Activated T-helper 9 cell treated with anti-CD3 and anti-CD28 coated beads, Interleukin-2, amount 50 U/mL, for 16 hours (primary cell): ENCODE measurements around the gene PEF1.

ENCODE experiments used
- DNase-seq: peaks from one replicate; pipeline ENCODE4 v3.0.0-alpha.2; 2020; ENCODE audit warnings: low read depth

PEF1 gene

DNA sequence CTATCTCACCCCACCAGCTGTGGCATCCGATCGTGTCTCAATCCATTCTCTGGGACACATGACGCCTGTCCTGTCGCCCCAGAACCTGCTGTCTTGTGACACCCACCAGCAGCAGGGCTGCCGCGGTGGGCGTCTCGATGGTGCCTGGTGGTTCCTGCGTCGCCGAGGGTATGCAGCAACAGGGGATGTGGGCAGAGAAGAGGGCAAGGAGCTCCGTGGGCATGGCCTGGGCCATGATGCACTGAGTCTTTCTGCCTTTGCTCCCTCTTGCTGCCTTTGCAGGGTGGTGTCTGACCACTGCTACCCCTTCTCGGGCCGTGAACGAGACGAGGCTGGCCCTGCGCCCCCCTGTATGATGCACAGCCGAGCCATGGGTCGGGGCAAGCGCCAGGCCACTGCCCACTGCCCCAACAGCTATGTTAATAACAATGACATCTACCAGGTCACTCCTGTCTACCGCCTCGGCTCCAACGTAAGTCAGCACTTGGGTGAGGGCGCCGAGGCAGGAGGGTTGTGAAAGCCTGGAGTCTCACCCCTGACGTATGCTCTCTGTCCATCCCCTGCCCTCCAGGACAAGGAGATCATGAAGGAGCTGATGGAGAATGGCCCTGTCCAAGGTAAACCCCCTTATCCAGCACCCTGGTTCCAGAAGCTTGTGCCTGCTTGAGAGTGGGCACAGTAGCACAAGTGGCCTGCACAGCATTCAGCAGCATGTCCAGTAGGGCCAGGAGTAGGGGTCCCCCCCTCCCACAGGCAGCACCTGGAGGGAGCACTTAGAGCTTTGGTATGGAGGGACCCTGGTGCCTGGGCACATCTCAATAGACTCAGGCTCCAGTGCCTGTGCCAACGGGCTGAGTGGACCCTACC, 59.6 kb downstream of the PEF1 start:
- no peak for DNase-seq

DNA sequence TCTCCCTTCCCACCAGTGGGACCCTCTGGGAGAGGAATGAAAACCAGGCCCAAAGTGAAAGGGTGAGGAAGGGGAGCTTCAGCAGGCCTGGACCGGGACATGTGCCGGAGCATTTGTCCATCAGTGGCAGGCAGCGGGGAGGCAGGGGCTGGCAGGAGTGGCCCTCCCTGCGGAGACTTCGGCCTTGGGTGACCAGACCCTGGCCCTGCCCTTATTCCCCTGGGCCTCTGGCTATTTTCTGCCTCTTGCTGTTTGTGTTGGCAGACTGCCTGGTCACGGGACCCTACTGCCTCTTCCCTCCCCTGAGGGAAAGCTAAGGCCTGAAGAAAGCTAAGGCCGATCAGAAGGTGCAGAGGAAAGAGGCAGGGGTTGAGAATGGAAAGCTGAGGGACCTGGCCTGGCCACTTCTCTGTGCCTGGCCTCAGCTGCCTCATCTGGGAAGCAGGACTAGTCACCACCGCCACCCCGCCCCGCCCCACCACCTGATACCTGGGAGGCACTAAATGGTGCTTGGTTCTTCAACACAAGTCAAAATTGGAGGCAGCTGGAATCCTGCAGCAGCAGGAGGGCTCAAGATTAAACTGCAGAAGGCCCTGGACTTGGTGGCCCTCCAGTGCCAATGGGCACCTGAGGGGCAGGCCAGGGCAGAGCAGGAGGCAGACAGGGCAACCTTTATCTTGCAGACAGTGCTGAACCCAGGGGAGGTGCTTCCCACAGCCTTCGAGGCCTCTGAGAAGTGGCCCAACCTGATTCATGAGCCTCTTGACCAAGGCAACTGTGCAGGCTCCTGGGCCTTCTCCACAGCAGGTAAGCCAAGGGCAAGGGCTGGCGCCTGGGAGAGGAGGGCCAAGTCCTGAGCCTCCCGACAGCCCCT, 60.4 kb downstream of the PEF1 start:
- DNase-seq = no peak

DNA sequence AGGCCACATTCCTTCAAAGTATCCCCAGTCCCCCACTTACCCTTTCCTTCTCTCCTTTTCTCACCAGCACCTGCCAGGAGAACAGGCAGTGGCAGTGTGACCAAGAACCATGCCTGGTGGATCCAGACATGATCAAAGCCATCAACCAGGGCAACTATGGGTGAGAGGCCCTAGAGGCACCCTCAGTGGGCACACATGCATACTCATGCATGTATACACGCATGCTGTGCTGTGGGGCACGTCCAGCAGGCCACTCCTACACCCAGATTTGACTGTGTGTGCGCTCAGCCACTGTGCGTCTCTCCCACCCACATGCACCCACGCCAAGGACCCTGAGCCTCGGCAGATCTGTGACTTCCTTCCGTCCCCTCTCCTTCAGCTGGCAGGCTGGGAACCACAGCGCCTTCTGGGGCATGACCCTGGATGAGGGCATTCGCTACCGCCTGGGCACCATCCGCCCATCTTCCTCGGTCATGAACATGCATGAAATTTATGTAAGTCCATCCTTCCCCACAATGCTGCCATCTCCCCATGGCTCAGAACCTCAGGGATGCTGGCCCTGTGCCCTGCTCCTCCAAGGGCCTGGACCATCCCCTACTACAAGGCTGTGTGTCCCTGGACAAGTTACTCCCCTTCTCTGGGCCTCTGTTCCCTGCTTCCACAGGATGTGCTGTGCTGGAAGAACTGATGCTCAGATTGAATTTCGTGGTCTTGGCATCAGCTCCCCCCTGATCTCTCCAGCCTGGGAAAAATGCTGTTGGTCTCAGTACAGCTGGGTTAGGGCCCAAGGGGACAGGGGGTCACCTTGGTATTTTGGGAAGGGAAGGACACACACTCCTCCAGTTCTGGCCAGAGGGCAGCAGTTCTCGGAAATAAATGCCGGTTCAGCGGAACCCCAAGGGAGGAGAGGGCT, 61.3 kb downstream of the PEF1 start:
- no peak for DNase-seq

DNA sequence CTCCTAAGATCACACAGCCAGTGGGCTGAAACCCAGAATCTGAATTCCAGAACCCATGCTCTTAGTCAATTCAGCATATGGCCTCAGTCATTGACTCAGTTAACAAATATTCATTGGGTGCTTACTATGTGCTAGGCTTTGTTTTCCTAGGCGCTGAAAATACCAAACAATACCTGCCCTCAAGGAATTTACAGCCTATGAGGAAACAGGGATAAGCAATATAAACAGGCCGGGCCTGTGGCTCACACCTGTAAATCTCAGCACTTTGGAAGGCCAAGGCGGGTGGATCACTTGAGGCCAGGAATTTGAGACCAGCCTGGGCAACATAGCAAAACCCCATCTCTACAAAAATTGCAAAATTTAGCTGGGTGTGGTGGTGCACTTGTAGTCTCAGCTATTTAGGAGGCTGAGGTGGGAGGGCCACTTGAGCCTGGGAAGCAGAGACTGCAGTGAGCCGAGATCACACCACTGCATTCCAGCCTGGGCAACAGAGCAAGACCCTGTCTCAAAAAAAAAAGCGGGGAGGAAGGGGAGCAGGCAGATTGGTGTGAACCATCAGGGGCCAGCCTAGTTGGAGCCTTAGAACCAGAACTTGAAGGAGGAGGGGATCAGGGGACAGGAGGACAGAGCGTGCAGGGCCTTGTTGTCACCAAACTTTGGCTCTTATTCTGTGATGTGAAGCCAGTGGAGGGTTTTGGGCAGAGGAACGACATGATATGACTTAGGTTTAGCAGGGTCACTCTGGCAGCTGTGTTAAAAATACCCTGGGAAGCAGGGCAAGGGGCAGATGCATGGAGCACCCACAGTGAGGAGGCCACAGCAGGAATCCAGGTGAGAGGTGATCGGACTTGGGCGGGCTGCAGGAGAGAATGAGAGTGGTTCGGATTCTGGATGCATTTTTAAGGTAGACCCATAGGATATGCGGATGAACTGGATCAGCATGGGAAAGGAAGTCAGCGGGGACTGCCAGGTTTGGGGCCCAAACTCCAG, 62.6 kb downstream of the PEF1 start:
- no peak for DNase-seq

DNA sequence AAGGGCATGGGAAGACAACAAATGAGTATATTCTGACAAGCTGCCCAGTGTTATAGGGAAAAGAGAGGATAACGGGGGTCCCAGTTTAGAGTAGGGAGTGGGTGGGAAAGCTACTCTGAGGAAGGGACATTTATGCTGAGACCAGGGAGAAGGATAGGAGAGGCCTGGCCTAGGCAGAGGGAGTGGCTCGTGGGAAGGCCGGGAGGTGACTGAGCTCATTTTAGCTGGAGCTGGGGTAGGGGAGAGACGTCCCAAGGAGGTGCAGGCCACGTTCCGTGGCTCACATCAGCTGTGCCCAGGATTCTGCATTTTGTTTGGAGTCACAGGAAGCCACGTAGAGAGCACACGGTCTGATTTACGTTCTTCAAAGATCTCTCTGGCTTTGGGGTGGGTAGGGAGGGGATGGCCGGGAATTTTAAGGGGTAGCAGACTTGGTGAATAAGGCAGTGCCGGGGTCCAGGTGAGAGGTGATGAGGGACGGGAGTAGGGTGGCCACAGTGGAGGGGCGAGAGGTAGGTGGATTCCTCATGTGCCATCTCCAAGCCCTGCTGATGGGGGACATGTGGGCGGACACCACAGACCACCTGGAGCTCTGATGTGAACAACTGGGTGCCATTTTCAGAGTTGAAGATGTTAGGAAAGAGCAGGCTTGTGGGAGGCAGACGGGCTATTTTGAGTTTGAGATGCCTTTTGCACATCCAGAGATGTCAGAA, 63.6 kb downstream of the PEF1 start:
- no peak for DNase-seq

DNA sequence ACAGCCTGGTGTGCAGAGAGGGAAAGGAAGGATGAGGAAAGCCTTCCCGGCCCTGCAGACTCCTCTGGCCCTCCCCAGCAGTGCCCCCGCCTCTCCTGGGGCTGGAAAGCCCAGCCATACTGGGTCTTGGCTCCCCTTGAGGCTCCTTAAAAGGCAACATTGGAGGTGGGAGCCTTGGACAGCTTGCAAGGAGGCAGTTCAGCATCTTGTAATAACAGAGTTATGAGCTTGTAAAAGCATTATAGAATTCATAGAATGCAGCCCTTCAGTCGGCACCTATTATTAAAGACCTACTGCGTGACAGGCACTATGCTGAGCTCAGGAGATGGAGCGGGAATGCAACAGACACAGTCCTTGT, 64.2 kb downstream of the PEF1 start:
- DNase-seq = no peak
